ENCODE results near the gene NCOA7. TPM values are rescaled to one million over a fixed set of nuclear protein-coding genes. Genes with fewer than 3 reads are reported as not detected.

NCOA7 gene
- total RNA-seq, 2 experiments from 2014 or later, result 34.6 to 35.7 TPM

GRCh38 chr6:125818772-125819260, 28.1 kb downstream of the NCOA7 start:
- H3K4me3 Mint-ChIP-seq, result no peak overlapping the region
- intact Hi-C loops (cut with DNase I, micrococcal nuclease), result no loop called here
- Histone ChIP-seq H3K27me3 (ENCODE audit: control insufficient read depth in 1 of 2, insufficient read depth in 2 of 2, low read length in 2 of 2) (no peaks in the 10 kb centered on the region), H3K36me3 (ENCODE audit: insufficient read depth, low read length) (peaks cover 37% of the 10 kb centered on the region), H3K4me1 (ENCODE audit: insufficient read depth, low read length) (peaks cover 14% of the 10 kb centered on the region), H3K4me3 (ENCODE audit: low read length) (no peak overlapping the region), H3K9me3 (ENCODE audit: control insufficient read depth in 1 of 2, insufficient read depth in 1 of 2, low read length in 2 of 2) (no peaks in the 10 kb centered on the region), H3K27ac (ENCODE audit: low read depth in 1 of 2, low read length in 2 of 2) (no peak overlapping the region)
- ChIA-PET POLR2A (no interaction called here), CTCF (no interaction called here)
- DNase-seq (no peak), ATAC-seq (ENCODE audit: poor library complexity) (no peak)
- peak overlapping the region; percentile 14 for H3K27ac Mint-ChIP-seq
- H3K4me1 Mint-ChIP-seq (ENCODE audit: low read depth), result peaks cover 64% of the 10 kb centered on the region
- no peaks in the 10 kb centered on the region for H3K9me3 Mint-ChIP-seq
- peaks cover 77% of the 10 kb centered on the region for H3K36me3 Mint-ChIP-seq (ENCODE audit: low read depth)
- TF ChIP-seq, protein P1, sequence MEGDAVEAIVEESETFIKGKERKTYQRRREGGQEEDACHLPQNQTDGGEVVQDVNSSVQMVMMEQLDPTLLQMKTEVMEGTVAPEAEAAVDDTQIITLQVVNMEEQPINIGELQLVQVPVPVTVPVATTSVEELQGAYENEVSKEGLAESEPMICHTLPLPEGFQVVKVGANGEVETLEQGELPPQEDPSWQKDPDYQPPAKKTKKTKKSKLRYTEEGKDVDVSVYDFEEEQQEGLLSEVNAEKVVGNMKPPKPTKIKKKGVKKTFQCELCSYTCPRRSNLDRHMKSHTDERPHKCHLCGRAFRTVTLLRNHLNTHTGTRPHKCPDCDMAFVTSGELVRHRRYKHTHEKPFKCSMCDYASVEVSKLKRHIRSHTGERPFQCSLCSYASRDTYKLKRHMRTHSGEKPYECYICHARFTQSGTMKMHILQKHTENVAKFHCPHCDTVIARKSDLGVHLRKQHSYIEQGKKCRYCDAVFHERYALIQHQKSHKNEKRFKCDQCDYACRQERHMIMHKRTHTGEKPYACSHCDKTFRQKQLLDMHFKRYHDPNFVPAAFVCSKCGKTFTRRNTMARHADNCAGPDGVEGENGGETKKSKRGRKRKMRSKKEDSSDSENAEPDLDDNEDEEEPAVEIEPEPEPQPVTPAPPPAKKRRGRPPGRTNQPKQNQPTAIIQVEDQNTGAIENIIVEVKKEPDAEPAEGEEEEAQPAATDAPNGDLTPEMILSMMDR (IDR thresholded peaks at IDR 0.05), result no peak
- no peaks in the 10 kb centered on the region for H3K27me3 Mint-ChIP-seq

DNA sequence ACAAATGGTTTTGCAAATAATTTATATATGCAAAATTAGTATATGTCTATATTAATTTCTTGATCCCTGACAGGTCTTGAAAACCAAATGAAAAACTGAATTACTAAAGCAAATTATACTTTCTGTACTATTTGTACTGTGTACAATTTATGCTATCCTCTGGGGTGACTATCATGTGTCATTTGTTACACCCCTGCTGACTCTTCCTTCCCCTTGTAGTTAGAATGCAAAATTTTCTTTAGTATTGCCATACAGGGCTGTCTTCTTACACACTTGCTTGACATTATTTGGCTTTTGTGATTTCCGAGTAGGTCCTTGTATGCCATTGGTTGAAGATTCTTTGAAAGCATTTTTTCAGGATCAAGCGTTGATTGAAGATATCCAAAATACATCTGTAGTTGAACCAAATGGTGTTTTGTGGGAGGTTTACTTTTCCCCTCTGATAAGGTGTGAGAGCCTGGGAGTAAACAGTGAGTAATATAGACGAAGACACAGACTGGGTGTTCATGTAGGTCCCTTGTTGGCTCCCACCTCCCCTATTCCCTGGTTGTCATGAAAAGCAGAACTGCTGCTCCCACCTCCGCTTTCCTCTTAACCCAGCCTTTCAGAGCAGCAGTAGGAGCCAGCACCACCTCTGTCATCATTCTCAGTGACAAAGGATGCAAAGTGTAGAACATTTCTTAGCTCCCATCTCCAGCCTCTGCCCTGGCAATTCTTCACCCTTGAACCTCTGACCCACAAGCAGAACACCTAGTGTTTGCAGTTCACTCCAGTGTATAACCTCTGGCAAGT, 29.0 kb downstream of the NCOA7 start:
- Mint-ChIP-seq H3K4me1 (ENCODE audit: low read depth) (peaks cover 57% of the 10 kb centered on the region), H3K27ac (no peak overlapping the region), H3K4me3 (no peak overlapping the region), H3K36me3 (ENCODE audit: low read depth) (peaks cover 74% of the 10 kb centered on the region), H3K9me3 (no peaks in the 10 kb centered on the region), H3K27me3 (no peaks in the 10 kb centered on the region)
- H3K4me3 ChIP-seq (ENCODE audit: low read length), result no peak overlapping the region
- no peaks in the 10 kb centered on the region for H3K9me3 ChIP-seq (ENCODE audit: control insufficient read depth in 1 of 2, insufficient read depth in 1 of 2, low read length in 2 of 2)
- peaks cover 37% of the 10 kb centered on the region for H3K36me3 ChIP-seq (ENCODE audit: insufficient read depth, low read length)
- CTCF ChIA-PET, result no interaction called here
- peaks cover 9% of the 10 kb centered on the region for H3K4me1 ChIP-seq (ENCODE audit: insufficient read depth, low read length)
- TF ChIP-seq, protein P1 (IDR thresholded peaks at IDR 0.05), result no peak
- intact Hi-C loops (cut with DNase I, micrococcal nuclease), result no loop called here
- POLR2A ChIA-PET, result interaction anchor here (2.0 kb wide), 1 partner anchor 29 kb away, joined by 15 read pairs; the partner anchor contains the start of gene NCOA7
- H3K27ac ChIP-seq (ENCODE audit: low read depth in 1 of 2, low read length in 2 of 2), result no peak overlapping the region
- ATAC-seq (ENCODE audit: poor library complexity) (no peak), DNase-seq (no peak)
- H3K27me3 ChIP-seq (ENCODE audit: control insufficient read depth in 1 of 2, insufficient read depth in 2 of 2, low read length in 2 of 2), result no peaks in the 10 kb centered on the region

DNA sequence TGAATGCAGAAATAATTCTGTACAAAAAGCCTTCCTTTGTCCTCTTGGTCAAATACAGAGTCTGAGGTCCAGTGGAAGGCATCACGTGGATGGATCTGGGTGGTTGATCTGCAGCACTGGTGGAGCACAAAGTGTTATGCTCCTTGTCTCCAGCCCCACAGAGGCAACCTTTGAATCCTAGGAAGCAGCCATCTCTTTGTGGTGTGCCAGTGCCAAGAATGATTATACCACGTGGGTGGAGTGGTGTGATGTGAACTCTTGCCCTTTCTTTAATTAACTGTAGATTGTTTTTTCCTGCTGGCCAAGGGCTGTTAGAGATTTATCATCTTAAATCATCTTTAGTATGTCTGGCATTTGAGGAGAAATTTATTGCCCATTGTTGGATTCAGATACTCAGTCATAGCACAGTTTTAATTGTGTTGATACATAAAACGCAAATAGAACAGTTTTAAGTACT, 31.1 kb downstream of the NCOA7 start:
- no peak overlapping the region for H3K27ac Mint-ChIP-seq
- H3K4me1 ChIP-seq (ENCODE audit: insufficient read depth, low read length), result peaks cover 14% of the 10 kb centered on the region
- TF ChIP-seq, protein P1 (IDR thresholded peaks at IDR 0.05), result no peak
- no peak overlapping the region for H3K27ac ChIP-seq (ENCODE audit: low read depth in 1 of 2, low read length in 2 of 2)
- peaks cover 42% of the 10 kb centered on the region for H3K4me1 Mint-ChIP-seq (ENCODE audit: low read depth)
- H3K36me3 ChIP-seq (ENCODE audit: insufficient read depth, low read length), result peaks cover 29% of the 10 kb centered on the region
- ATAC-seq (ENCODE audit: poor library complexity) (no peak), DNase-seq (no peak)
- no peaks in the 10 kb centered on the region for H3K9me3 Mint-ChIP-seq
- peaks cover 71% of the 10 kb centered on the region for H3K36me3 Mint-ChIP-seq (ENCODE audit: low read depth)
- H3K4me3 ChIP-seq (ENCODE audit: low read length), result no peak overlapping the region
- ChIA-PET POLR2A (no interaction called here), CTCF (no interaction called here)
- no peak overlapping the region for H3K4me3 Mint-ChIP-seq
- intact Hi-C loops (cut with DNase I, micrococcal nuclease), result no loop called here
- H3K9me3 ChIP-seq (ENCODE audit: control insufficient read depth in 1 of 2, insufficient read depth in 1 of 2, low read length in 2 of 2), result peaks cover 0 to 3% of the 10 kb centered on the region in 2 experiments
- no peaks in the 10 kb centered on the region for H3K27me3 Mint-ChIP-seq
- no peaks in the 10 kb centered on the region for H3K27me3 ChIP-seq (ENCODE audit: control insufficient read depth in 1 of 2, insufficient read depth in 2 of 2, low read length in 2 of 2)

Measured in CD4-positive, alpha-beta T cell (primary cell).